ENCODE data around the gene SP140. TPM values are rescaled to one million over a fixed set of nuclear protein-coding genes. Genes with fewer than 3 reads are reported as not detected.

SP140 gene
- total RNA-seq, 1 experiment from 2014 or later: 2.6 TPM

DNA sequence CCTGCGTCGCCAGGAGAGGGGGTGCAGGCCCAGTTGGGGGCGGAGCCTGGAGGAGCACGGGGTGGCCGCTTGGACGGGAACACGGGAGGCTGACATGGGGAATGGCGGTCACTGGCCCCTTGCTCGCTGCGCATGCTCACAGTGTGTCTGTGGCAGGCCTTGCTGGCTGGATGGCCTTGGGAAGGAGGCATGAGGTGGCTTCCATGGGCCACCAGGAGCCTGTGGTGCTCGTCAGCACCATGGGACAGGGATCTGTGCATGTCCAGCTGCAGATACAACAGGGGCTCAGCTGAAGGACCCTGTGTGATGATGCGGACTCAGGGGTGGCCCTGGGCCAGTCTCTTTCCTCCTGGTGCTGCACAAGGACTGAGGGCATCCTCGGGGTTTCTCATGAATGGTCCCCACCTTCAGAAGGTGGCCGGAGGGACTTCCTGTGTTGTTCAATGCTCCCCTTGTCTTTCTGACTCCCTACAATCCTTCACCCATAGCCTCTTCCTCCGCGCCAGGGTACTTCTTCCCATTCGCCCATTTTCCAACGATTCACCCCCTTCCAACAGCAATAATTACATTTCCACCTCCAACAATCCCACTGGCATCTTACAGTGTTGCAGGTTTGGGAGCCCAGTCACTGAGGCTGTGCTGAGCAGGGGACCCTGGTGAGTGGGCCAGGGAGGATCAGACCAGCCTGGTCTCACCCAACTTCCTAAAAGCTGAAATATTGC lies 98.0 kb downstream of the SP140 start:
- ChIA-PET RAD21 (ENCODE audit: low non-redundant PET in 1 of 2, low total read pairs in 2 of 2, uncharacterized antibody in 2 of 2, unreplicated experiment in 2 of 2) (no interaction called here), POLR2A (interaction anchor here (0.7 kb wide), 1 partner anchor 9 kb away, joined by 3 read pairs; no protein-coding TSS in a partner anchor), CTCF (interaction anchor here (0.6 to 1.6 kb wide), 6 partner anchors 9 to 289 kb away, joined by 3 to 6 read pairs (median 4); partner anchors contain the start of gene SP100)
- Histone ChIP-seq H3K79me2 (ENCODE audit: insufficient read depth, low read length) (peaks cover 14% of the 10 kb centered on the region), H4K20me1 (ENCODE audit: insufficient read depth) (no peaks in the 10 kb centered on the region), H2AFZ (ENCODE audit: low read depth, low read length, poor library complexity, severe bottlenecking) (no peak overlapping the region), H3K27me3 (ENCODE audit: insufficient read depth, low read length) (no peaks in the 10 kb centered on the region), H3K27ac (ENCODE audit: low read depth, low read length) (no peak overlapping the region; the same call in 1 of the 2 replicates), H3K36me3 (ENCODE audit: control insufficient read depth in 1 of 2, insufficient read depth in 2 of 2, low read length in 2 of 2) (no peaks in the 10 kb centered on the region), H3K9me2 (ENCODE audit: insufficient read depth) (no peaks in the 10 kb centered on the region), H3K4me1 (ENCODE audit: control insufficient read depth in 1 of 2, insufficient read depth in 2 of 2, low read length in 2 of 2) (peaks cover 3 to 37% of the 10 kb centered on the region in 2 experiments; a peak in 3 of 4 replicates), H3K4me2 (ENCODE audit: low read length) (peak overlapping the region; percentile 49), H3K9me3 (ENCODE audit: control insufficient read depth in 1 of 2, insufficient read depth in 1 of 2, low read depth in 1 of 2, low read length in 2 of 2) (no peaks in the 10 kb centered on the region), H3K4me3 (replicated peaks in 1 of 2; ENCODE audit: low read depth in 1 of 2, low read length in 2 of 2) (no peak overlapping the region), H3K9ac (ENCODE audit: low read length) (no peak overlapping the region)
- peak; percentile 82 for ATAC-seq
- DNase-seq (ENCODE audit: low read depth, low spot score): peak; percentile 22
- BruUV-seq (replicated peaks): no TSS peak
- intact Hi-C loops (cut with micrococcal nuclease): loop anchor here (1.0 to 5.0 kb wide), 2 partner anchors 288 to 389 kb away; partner anchors contain the start of gene CAB39
- no peak for TF ChIP-seq POLR2A (IDR thresholded peaks at IDR 0.05; ENCODE audit: borderline replicate concordance, extremely low read depth, insufficient read depth, insufficient read length)
- TF ChIP-seq JUND (IDR thresholded peaks at IDR 0.05): no peak
- TF ChIP-seq CBX3 (IDR thresholded peaks at IDR 0.05; ENCODE audit: low read depth): no peak
- TF ChIP-seq, protein P1, sequence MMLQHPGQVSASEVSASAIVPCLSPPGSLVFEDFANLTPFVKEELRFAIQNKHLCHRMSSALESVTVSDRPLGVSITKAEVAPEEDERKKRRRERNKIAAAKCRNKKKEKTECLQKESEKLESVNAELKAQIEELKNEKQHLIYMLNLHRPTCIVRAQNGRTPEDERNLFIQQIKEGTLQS (IDR thresholded peaks at IDR 0.05): no peak
- no peak for TF ChIP-seq ZFX (IDR thresholded peaks at IDR 0.05)
- TF ChIP-seq SRF (IDR thresholded peaks at IDR 0.05; ENCODE audit: low read depth): no peak
- TF ChIP-seq, protein P2, sequence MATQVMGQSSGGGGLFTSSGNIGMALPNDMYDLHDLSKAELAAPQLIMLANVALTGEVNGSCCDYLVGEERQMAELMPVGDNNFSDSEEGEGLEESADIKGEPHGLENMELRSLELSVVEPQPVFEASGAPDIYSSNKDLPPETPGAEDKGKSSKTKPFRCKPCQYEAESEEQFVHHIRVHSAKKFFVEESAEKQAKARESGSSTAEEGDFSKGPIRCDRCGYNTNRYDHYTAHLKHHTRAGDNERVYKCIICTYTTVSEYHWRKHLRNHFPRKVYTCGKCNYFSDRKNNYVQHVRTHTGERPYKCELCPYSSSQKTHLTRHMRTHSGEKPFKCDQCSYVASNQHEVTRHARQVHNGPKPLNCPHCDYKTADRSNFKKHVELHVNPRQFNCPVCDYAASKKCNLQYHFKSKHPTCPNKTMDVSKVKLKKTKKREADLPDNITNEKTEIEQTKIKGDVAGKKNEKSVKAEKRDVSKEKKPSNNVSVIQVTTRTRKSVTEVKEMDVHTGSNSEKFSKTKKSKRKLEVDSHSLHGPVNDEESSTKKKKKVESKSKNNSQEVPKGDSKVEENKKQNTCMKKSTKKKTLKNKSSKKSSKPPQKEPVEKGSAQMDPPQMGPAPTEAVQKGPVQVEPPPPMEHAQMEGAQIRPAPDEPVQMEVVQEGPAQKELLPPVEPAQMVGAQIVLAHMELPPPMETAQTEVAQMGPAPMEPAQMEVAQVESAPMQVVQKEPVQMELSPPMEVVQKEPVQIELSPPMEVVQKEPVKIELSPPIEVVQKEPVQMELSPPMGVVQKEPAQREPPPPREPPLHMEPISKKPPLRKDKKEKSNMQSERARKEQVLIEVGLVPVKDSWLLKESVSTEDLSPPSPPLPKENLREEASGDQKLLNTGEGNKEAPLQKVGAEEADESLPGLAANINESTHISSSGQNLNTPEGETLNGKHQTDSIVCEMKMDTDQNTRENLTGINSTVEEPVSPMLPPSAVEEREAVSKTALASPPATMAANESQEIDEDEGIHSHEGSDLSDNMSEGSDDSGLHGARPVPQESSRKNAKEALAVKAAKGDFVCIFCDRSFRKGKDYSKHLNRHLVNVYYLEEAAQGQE (IDR thresholded peaks at IDR 0.05; ENCODE audit: low read depth): no peak
- no peak for TF ChIP-seq EGR1 (IDR thresholded peaks at IDR 0.05; ENCODE audit: low read depth)
- TF ChIP-seq, protein P3, sequence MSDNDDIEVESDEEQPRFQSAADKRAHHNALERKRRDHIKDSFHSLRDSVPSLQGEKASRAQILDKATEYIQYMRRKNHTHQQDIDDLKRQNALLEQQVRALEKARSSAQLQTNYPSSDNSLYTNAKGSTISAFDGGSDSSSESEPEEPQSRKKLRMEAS (IDR thresholded peaks at IDR 0.05): no peak
- TF ChIP-seq POLR2AphosphoS5 (IDR thresholded peaks at IDR 0.05; ENCODE audit: low read depth, low read length): 0 out of 2 replicates have a peak, but pooled peaks have one; percentile 18
- no peak for TF ChIP-seq CEBPB (IDR thresholded peaks at IDR 0.05; ENCODE audit: low read depth)
- peak; percentile 43 for TF ChIP-seq YY1 (IDR thresholded peaks at IDR 0.05; ENCODE audit: extremely low read depth, insufficient replicate concordance, low read depth, low read length)
- no peak for TF ChIP-seq ELF1 (IDR thresholded peaks at IDR 0.05; ENCODE audit: borderline replicate concordance, low read depth)
- TF ChIP-seq FOSL1 (IDR thresholded peaks at IDR 0.05; ENCODE audit: low read depth): no peak
- TF ChIP-seq SIN3A (IDR thresholded peaks at IDR 0.05; ENCODE audit: low read depth): no peak
- no peak for TF ChIP-seq TCF7L2 (IDR thresholded peaks at IDR 0.05; ENCODE audit: borderline replicate concordance, extremely low read depth, insufficient read depth, insufficient read length)
- TF ChIP-seq RAD21 (IDR thresholded peaks at IDR 0.05; ENCODE audit: low read depth): peak; percentile 53
- TF ChIP-seq, protein P4, sequence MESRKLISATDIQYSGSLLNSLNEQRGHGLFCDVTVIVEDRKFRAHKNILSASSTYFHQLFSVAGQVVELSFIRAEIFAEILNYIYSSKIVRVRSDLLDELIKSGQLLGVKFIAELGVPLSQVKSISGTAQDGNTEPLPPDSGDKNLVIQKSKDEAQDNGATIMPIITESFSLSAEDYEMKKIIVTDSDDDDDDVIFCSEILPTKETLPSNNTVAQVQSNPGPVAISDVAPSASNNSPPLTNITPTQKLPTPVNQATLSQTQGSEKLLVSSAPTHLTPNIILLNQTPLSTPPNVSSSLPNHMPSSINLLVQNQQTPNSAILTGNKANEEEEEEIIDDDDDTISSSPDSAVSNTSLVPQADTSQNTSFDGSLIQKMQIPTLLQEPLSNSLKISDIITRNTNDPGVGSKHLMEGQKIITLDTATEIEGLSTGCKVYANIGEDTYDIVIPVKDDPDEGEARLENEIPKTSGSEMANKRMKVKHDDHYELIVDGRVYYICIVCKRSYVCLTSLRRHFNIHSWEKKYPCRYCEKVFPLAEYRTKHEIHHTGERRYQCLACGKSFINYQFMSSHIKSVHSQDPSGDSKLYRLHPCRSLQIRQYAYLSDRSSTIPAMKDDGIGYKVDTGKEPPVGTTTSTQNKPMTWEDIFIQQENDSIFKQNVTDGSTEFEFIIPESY (IDR thresholded peaks at IDR 0.05; ENCODE audit: extremely low read depth, insufficient replicate concordance, low read length): no peak
- TF ChIP-seq SP1 (IDR thresholded peaks at IDR 0.05; ENCODE audit: low read depth): no peak
